Mucosa of descending colon (tissue), 3 donors: Measurements from ENCODE around the gene CENPE. TPM values are rescaled to one million over a fixed set of nuclear protein-coding genes. Genes with fewer than 3 reads are reported as not detected.

ENCODE experiments used
- ATAC-seq: fragments of 200-7000 bp; cut with Tn5 transposase; one replicate; pipeline ENCODE4 v1.9.1; 2020; ENCODE audit warnings: mild to moderate bottlenecking, moderate library complexity
- DNase-seq, 3 donors: peaks; one replicate each; pipeline ENCODE4 v3.0.0-alpha.2; 2020
- H3K36me3 ChIP-seq: fragments of 200-600 bp; one replicate; pipeline ENCODE4 v1.8.0; 2021; ENCODE audit warnings: low read depth, mild to moderate bottlenecking
- H3K4me1 ChIP-seq: fragments of 200-600 bp; one replicate; pipeline ENCODE4 v1.8.0; 2021; ENCODE audit warnings: low read depth, mild to moderate bottlenecking
- H3K4me3 ChIP-seq: fragments of 200-600 bp; one replicate; pipeline ENCODE4 v1.8.0; 2021; ENCODE audit warnings: mild to moderate bottlenecking
- H3K9me3 ChIP-seq: fragments of 200-600 bp; one replicate; pipeline ENCODE4 v1.8.0; 2021; ENCODE audit warnings: mild to moderate bottlenecking
- CTCF ChIP-seq: fragments of 200-600 bp; IDR thresholded peaks from one replicate; pipeline ENCODE4 v1.8.0; 2022; ENCODE audit warnings: antibody characterized with exemption, mild to moderate bottlenecking
- intact Hi-C, 2 donors: fragments of 100-400 bp; cut with DNase I in 1 of 2; cut with micrococcal nuclease in 1 of 2; formaldehyde crosslinking; loops; one replicate each; pipeline versions ENCODE4 v1.11.0 to v1.11.1; 2022; cut with DNase I, micrococcal nuclease
- total RNA-seq, 3 donors: library from RNA; stranded (reverse); fragmentation: NEBNext Ultra II Directional in 2 of 3; extraction: Animal tissue kit (Norgen Biotek cat#: 25700) in 2 of 3; gene quantifications; one replicate each; pipeline versions ENCODE4 v1.2.1 to v1.2.4, GENCODE V29; 2021 to 2023
- donor health status: DM: no; HTN: no; CAD: no; lungs with moderate emphysema.
- donor health status: DM: no; HTN: no; CAD: no.
- donor health status: DM: no; HTN: yes; CAD: no.

CENPE gene
- total RNA-seq, 3 donors from 2014 or later, result 1.9 to 9.3 (median 2.8) TPM

- Histone ChIP-seq H3K9me3 (no peaks in the 10 kb centered on the region), H3K36me3 (no peaks in the 10 kb centered on the region), H3K4me3 (no peak overlapping the region), H3K4me1 (no peaks in the 10 kb centered on the region)
- TF ChIP-seq CTCF, result no peak
- no peak for DNase-seq
- no peak for ATAC-seq
- intact Hi-C loops, result loop anchor here in 1 of 2 donors (5.0 kb wide), 1 partner anchor 665 kb away; no protein-coding TSS in a partner anchor
Measured at GRCh38 chr4:103097112-103097511, 101.0 kb downstream of the CENPE start.

GRCh38 chr4:103095080-103095479 is 103.1 kb downstream of the CENPE start:
- Histone ChIP-seq H3K36me3 (no peaks in the 10 kb centered on the region), H3K4me1 (no peaks in the 10 kb centered on the region), H3K9me3 (no peaks in the 10 kb centered on the region), H3K4me3 (no peak overlapping the region)
- ATAC-seq, result no peak
- no peak for DNase-seq
- TF ChIP-seq CTCF, result no peak
- intact Hi-C loops, result loop anchor here in 1 of 2 donors (5.0 kb wide), 1 partner anchor 663 kb away; no protein-coding TSS in a partner anchor

DNA sequence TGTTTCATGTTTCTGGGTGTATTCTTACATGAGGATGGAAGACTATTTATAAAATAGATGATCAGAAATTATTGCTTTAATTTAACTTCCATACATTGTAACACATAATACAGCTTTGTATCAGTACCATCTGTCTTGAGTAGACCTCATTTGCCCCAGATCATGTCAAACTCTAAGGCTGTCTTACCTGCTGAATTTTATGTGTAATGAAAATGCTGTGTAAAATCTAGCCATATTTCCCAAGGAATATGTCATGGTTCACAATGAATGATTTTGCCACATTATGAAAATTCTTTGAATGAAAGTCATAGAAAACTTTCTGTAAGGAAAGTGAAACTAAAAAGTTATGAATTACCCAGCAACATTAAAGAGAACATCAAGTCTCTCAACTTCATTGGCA is 105.9 kb downstream of the CENPE start:
- intact Hi-C loops, result no loop called here
- no peak overlapping the region for H3K4me3 ChIP-seq
- H3K9me3 ChIP-seq, result no peaks in the 10 kb centered on the region
- H3K4me1 ChIP-seq, result no peaks in the 10 kb centered on the region
- ATAC-seq (no peak), DNase-seq (no peak)
- TF ChIP-seq CTCF, result no peak
- no peaks in the 10 kb centered on the region for H3K36me3 ChIP-seq

DNA sequence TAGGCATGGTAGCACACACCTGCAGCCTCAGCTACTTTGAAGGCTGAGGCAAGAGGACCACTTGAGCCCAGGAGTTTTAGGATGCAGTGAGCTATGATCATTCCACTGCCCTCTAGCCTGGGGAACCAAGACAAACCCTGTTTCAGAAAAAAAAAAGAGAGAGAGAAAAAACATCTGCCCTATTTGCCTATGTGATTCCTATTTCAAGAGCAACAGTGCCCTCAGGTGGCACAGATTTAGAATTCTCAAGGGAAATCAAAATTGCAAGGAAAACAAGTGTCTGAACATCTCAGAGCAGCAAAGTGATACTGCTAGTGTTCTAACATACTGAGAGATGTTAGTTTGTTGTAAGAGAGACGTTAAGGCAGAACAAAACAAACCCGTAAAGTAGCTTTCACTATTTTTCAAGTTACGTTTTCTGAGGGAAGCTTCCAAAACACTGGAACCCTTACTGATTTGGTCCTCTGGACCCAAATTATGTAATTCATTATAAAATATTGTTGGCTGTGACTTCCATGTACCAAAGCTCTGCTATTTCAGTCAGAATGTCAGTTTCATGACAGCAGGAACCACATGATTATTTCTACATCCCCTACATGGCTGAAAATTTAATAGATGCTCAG is 106.4 kb downstream of the CENPE start:
- no peaks in the 10 kb centered on the region for H3K36me3 ChIP-seq
- intact Hi-C loops, result no loop called here

DNA sequence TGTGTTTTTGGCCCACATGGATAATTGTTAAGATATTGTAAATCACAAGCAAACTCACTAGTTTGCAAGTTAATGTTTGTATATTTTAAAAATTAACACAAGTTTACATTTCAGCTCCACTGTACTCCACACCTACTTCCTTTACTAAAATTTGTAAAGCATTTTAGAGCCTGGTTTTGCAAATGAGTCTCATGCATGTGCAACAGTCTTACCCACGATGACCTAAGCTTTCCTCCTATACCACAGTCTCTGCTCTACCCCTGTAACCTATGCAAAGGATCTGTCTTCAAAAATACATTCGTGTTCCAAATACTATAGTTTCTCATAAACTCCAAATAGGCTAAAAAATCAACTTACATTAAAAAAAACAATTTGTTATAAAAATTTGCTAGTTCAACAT is 108.7 kb downstream of the CENPE start:
- no peak for ATAC-seq
- DNase-seq, result no peak
- no peak overlapping the region for H3K4me3 ChIP-seq
- TF ChIP-seq CTCF, result no peak
- no peaks in the 10 kb centered on the region for H3K36me3 ChIP-seq
- no peaks in the 10 kb centered on the region for H3K9me3 ChIP-seq
- intact Hi-C loops, result no loop called here
- H3K4me1 ChIP-seq, result no peaks in the 10 kb centered on the region

More for the DNA sequence above, 106.4 kb downstream of the CENPE start:
- H3K4me3 ChIP-seq, result no peak overlapping the region
- no peak for TF ChIP-seq CTCF
- DNase-seq (peak in 1 of 3 donors; percentile 56), ATAC-seq (peak; percentile 68)
- H3K9me3 ChIP-seq, result no peaks in the 10 kb centered on the region
- H3K4me1 ChIP-seq, result no peaks in the 10 kb centered on the region
